Breast epithelium (tissue), 3 donors: ENCODE data around the gene AOPEP.
"Not testable (repeated sequence)": the region's sequence is repeated elsewhere in the genome, so short reads cannot be mapped to it uniquely, and the experiment has no call there.

Experiments
- POLR2A ChIP-seq: fragments of 450-650 bp; IDR thresholded peaks from one replicate; pipeline ENCODE4 v1.6.1; 2016; ENCODE audit warnings: antibody characterized with exemption, mild to moderate bottlenecking, moderate library complexity
- POLR2AphosphoS5 ChIP-seq, 3 donors: sonication (generic); formaldehyde crosslinking; IDR thresholded peaks; one replicate each; pipeline ENCODE4 v1.6.1; 2017; ENCODE audit warnings: antibody characterized with exemption in 3 of 3
- TF ChIP-seq, protein P1 (sequence below), 3 donors: fragments of 450-650 bp; IDR thresholded peaks; one replicate each; pipeline ENCODE4 v1.5.1; 2016 to 2017; ENCODE audit warnings: antibody characterized with exemption in 3 of 3, mild to moderate bottlenecking in 3 of 3, moderate library complexity in 3 of 3

DNA sequence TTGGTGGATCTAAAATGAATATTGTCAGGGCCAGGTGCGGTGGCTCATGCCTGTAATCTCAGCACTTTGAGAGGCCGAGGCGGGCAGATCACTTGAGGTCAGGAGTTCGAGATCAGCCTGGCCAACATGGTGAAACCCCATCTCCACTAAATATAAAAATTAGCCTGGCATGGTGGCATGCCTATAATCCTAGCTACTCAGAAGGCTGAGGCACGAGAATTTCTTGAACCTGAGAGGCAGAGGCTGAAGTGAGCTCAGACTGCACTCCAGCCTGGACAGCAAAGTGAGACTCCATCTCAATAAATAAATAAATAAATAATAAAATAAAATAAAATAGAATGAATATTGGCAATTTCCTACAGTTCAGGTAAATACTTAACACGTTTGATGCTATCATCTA lies 213.8 kb downstream of the AOPEP start:
- TF ChIP-seq, protein P1, sequence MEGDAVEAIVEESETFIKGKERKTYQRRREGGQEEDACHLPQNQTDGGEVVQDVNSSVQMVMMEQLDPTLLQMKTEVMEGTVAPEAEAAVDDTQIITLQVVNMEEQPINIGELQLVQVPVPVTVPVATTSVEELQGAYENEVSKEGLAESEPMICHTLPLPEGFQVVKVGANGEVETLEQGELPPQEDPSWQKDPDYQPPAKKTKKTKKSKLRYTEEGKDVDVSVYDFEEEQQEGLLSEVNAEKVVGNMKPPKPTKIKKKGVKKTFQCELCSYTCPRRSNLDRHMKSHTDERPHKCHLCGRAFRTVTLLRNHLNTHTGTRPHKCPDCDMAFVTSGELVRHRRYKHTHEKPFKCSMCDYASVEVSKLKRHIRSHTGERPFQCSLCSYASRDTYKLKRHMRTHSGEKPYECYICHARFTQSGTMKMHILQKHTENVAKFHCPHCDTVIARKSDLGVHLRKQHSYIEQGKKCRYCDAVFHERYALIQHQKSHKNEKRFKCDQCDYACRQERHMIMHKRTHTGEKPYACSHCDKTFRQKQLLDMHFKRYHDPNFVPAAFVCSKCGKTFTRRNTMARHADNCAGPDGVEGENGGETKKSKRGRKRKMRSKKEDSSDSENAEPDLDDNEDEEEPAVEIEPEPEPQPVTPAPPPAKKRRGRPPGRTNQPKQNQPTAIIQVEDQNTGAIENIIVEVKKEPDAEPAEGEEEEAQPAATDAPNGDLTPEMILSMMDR (IDR thresholded peaks at IDR 0.05), result not testable (repeated sequence)
- not testable (repeated sequence) for TF ChIP-seq POLR2A; POLR2AphosphoS5 (IDR thresholded peaks at IDR 0.05)
